GM21447 (cell line): ENCODE results near the gene PITPNM3.

ENCODE experiments used
- ATAC-seq: cut with Tn5 transposase; IDR thresholded peaks from one replicate; pipeline ENCODE4 v1.9.1; 2021; ENCODE audit not compliant: unreplicated experiment

The PITPNM3 gene

GRCh38 chr17:6421700-6422604 lies 134.4 kb downstream of the PITPNM3 start:
- ATAC-seq: no peak

- no peak for ATAC-seq
Measured at GRCh38 chr17:6420173-6420641, 136.1 kb downstream of the PITPNM3 start.

- no peak for ATAC-seq
Measured at GRCh38 chr17:6415616-6416015, 140.7 kb downstream of the PITPNM3 start.

- ATAC-seq: no peak
Measured at GRCh38 chr17:6413065-6413464, 143.3 kb downstream of the PITPNM3 start.

- no peak for ATAC-seq
Measured at GRCh38 chr17:6408735-6409134, 147.6 kb downstream of the PITPNM3 start.

- ATAC-seq: no peak
Measured at GRCh38 chr17:6408276-6408675, 148.1 kb downstream of the PITPNM3 start.

- ATAC-seq: no peak
Measured at GRCh38 chr17:6402258-6402657, 154.1 kb downstream of the PITPNM3 start.
